Limb (tissue), 2 donors: ENCODE measurements around the gene MAP3K3.

ENCODE experiments used
- DNase-seq, 2 donors: peaks; one replicate each; pipeline ENCODE4 v3.0.0-alpha.2; 2016; ENCODE audit errors: extremely low spot score in 2 of 2

The MAP3K3 gene

GRCh38 chr17:63652106-63652505 is 29.9 kb downstream of the MAP3K3 start:
- DNase-seq, result no peak

- no peak for DNase-seq
Observed at GRCh38 chr17:63653050-63653449, 30.8 kb downstream of the MAP3K3 start.

- no peak for DNase-seq
Observed at GRCh38 chr17:63657786-63658185, 35.6 kb downstream of the MAP3K3 start.

DNA sequence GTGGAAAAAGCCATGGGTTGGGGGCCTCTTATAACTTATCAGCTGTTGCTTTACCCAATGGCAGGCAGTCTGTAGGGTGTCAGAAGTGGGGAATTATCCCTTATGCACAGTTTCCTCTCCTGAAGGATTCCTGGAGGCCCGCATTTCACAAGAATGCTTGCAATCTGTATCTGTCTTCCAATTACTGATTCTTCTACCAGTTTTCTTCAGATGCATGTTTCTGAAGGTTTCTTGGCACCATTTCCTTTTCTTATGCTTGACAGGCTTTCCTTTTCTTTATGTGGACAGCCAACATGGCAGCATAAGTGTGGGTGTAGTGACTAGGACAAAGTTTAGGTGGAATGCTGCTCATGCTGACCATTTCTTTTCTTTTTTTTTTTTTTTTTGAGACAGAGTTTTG is 36.1 kb downstream of the MAP3K3 start:
- no peak for DNase-seq

- DNase-seq, result no peak
Observed at GRCh38 chr17:63659850-63660249, 37.6 kb downstream of the MAP3K3 start.

DNA sequence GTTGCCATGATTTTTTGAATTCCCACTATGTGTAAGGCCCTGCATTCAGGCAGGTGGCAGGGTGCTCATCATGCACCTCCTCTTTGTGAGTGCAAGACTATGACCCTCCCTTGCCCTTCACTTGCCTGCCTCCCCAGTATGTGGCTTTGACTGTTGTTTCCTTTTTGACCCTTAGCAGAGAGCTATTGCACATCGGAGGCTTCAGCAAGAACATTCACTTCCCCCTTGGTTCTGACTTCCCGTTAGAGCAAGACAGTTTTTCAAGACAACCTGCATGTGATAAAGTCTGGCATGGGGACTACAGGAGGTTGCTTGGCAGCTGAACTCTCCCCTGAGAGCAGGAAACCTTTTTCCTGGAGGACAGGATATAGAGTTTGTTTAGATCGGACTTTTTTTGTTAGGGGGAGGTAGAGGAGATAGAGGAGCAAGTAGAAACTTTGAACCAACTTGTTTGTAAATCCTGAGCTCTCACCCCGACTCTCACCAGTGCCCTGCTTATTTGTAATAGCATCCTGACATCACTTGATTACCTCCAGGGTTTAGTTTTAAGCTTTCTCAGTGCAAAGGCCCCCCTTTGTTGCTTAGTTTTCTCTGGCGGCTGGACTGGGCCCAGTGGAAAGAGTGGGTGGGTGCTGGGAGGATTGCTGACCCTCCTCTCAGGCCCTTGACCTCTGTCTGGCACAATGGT is 43.5 kb downstream of the MAP3K3 start:
- DNase-seq, result no peak

DNA sequence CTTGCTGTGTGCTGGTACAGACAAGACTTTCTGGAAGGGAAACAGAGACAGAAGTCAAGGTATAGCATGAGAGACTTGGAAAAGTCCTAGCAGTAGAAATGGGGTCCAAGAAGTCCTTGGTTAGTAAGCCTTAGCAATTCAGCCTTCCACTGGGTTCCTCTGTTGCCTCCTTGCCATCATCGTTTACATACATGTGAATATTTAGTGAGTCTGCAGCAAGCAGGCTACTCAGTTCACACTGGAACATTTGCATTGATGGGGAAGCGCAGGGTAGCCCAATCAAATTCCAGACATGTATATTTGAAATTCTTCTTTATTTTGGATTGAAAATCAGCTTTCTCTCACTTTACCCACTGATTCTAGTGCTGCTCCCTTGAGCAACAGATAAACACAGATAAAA is 50.6 kb downstream of the MAP3K3 start:
- no peak for DNase-seq

GRCh38 chr17:63675231-63675606 is 53.0 kb downstream of the MAP3K3 start:
- DNase-seq, result no peak

DNA sequence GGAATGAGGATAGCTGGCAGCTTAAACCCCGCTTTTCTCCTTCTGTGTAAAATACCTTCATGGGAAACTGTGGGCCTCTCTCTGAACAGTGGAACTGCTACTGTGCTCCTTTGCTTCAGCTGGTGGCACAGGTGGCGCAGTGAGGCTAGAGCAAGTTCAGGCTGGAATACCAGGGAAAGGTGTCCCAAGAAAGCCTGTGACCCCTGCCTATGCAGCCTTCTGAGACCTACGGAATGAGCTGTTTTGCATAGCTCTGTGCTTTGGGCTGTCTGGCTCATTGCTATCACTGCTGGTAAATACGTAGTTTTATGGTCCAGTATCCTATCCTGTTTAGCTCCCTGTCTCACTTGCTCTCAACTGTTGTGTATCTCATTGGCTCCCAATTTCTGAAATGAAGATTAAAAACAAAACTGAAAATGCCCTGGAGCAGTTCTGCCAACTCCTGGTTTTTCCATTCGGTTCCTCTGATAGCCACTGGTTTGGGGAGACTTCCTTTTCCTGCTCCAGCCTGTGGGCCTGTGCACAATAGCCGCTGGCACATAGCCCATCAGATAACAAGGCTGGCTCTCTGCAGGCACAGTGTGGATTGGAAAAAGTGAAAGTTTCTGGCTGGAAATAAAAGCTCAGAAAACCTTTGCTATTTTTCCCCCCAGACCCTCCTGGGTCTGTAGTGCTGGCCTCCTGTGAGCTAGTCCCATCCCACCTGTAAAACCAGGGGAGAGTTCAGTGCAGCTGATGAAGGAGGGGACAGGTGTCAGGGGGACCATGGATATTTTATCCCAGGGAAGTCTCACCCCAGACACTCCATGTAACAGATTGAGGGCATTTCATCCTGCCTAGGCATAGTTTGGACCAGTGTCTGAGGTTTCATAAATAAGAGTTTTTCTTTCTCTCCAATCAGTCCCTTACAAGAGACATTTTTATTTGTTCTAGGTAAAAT is 53.7 kb downstream of the MAP3K3 start:
- DNase-seq, result peak in 1 of 2 donors; percentile 43

DNA sequence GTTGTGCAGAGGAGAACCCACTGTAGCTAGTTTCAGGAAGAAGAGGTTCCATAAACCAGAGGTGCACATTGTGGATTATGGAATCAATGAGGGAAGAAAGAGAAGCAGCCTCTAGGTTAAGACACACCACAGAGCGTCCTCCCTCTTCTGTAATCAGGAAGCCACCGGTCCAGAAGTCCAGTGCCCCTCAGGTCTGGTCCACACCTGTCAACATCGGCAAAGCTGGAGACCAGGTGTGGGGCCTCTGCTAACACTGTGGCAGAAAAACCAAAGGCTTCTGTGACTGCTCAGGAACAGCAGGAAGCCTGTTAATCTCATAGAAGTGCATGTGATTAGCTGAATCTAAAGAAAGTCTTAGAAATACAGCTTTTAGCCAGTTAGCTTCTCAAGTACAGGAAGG is 54.4 kb downstream of the MAP3K3 start:
- DNase-seq, result no peak

- no peak for DNase-seq
Observed at GRCh38 chr17:63679214-63679613, 57.0 kb downstream of the MAP3K3 start.

- DNase-seq, result no peak
Observed at GRCh38 chr17:63680700-63681099, 58.5 kb downstream of the MAP3K3 start.

- no peak for DNase-seq
Observed at GRCh38 chr17:63681530-63681929, 59.3 kb downstream of the MAP3K3 start.

DNA sequence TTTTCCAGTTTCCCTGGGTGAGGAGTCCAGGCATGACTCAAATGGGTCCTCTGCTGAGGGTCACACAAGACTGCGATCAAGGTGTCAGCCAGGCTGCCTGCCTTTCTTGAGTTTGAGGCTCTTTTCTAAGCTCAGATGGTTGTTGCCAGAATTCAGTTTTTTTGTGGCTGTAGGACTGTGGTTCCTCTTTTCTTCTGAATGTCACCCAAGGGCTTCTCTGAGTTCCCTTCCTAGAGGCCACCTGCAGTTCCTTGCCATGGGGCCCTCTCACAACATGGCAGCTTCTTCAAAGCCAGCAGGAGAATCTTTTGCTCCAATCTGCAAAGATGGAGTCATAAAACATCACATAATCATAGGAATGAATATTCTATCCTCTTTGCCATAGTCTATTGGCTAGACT is 60.2 kb downstream of the MAP3K3 start:
- DNase-seq, result no peak

- no peak for DNase-seq
Observed at GRCh38 chr17:63682981-63683380, 60.8 kb downstream of the MAP3K3 start.

- DNase-seq, result no peak
Observed at GRCh38 chr17:63685041-63685440, 62.8 kb downstream of the MAP3K3 start.

DNA sequence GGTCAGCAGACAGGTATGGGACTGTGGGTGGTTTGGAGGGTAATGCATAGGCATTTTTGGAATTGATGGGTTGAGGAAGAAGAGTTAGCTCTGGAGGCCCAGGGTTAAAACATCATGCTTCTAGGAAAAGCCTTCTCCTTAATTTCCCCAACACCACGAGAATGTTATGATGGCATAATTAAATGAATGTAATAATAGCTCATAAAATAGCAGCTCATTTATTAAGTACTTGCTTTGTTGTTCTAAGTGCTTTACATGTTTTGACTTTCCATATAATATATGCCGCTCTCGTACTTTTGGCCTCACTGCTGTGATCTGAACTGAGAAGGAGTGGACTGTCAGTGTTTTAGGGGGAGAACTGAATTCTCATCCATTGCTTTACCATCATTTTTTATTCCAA is 63.4 kb downstream of the MAP3K3 start:
- DNase-seq, result no peak

GRCh38 chr17:63686138-63686685 is 64.0 kb downstream of the MAP3K3 start:
- no peak for DNase-seq

DNA sequence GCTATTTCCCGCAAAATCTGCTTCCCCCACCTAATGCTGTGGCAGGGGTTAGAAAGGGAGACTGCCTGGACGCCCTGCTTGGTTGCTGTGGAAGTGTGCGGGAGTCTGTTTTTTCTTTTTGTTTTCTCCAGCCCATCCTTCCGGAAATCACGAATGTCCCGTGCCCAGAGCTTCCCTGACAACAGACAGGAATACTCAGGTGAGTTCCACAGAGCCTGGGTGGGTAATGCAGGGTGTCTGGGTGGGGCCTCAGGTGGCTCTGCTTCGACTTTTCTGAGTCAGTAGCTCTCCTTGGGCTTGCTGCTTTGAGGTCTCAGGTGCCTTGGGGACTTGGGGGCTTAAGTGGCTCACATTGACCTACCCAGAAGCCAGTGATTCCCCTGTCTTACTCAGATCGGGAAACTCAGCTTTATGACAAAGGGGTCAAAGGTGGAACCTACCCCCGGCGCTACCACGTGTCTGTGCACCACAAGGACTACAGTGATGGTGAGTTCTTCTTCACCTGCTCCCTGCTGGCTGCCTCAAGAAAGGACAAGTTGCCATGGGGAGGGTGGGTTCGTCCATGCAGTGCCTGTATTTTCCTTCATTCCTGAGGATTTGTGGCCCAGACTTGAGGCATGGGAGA is 66.3 kb downstream of the MAP3K3 start:
- no peak for DNase-seq

- no peak for DNase-seq
Observed at GRCh38 chr17:63689479-63689878, 67.3 kb downstream of the MAP3K3 start.

DNA sequence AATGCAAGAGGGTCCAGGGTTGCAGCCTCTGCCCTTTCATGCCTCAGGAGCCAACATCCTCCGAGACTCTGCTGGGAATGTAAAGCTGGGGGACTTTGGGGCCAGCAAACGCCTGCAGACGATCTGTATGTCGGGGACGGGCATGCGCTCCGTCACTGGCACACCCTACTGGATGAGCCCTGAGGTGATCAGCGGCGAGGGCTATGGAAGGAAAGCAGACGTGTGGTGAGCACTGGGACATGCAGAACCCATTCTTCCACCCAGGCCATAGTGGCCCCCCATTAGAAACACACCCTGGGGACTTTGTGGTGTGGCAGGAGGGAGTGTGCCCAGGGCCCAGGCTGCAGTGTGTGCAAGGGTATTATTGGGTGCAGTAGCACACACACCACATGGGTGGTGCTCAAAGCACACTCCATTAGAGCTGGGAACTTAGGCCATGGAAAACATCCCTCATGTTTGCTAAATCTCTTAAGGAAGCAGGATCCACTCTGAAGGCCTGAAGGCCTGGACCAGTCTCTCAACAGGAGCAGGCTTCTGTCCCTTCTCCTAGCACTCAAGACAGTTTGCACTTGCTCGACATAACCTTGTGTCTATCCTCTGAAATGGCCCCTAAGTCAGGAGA is 70.1 kb downstream of the MAP3K3 start:
- DNase-seq, result no peak
